ENCODE data around the gene GPC3. TPM values are rescaled to one million over a fixed set of nuclear protein-coding genes. Genes with fewer than 3 reads are reported as not detected.

The GPC3 gene
- total and polyA plus RNA-seq, 4 donors, result 70.5 to 109 (median 76.3) TPM

DNA sequence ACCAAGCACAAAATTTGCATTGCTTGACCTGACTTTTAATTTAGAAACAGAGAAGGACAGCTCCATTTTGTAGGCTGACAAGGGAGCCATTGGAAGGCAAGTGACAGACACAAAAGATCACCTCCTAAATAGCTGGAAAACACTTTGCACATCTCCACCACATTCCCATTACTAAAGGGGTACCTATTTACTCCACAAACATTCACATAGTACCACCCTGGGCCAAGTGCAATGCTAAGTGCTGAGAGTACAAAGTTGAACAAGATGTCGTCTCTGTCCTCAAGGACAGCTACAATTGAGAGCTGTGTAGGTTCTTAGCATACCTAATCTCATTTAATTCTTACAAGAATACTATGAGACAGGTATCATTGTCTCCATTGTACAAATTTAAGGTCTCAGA, 417.3 kb downstream of the GPC3 start:
- H3K36me3 ChIP-seq (ENCODE audit: control insufficient read depth, insufficient read depth, low read length), result no peaks in the 10 kb centered on the region
- H3K4me1 ChIP-seq (ENCODE audit: control insufficient read depth, insufficient read depth, low read length), result no peaks in the 10 kb centered on the region
- H3K9me3 ChIP-seq (ENCODE audit: control insufficient read depth, insufficient read depth, low read length), result no peaks in the 10 kb centered on the region
- no peak overlapping the region for H3K4me3 ChIP-seq (ENCODE audit: low read depth, low read length)
- no CpG with 5 or more reads among the region's 1 CpG for WGBS (ENCODE audit: insufficient coverage)
- H3K27me3 ChIP-seq (ENCODE audit: control insufficient read depth, insufficient read depth, low read length), result no peaks in the 10 kb centered on the region
- DNase-seq (ENCODE audit: low read depth in 4 of 6, low spot score in 6 of 6), result no peak
- no peak overlapping the region for H3K27ac ChIP-seq (ENCODE audit: low read depth, low read length)

DNA sequence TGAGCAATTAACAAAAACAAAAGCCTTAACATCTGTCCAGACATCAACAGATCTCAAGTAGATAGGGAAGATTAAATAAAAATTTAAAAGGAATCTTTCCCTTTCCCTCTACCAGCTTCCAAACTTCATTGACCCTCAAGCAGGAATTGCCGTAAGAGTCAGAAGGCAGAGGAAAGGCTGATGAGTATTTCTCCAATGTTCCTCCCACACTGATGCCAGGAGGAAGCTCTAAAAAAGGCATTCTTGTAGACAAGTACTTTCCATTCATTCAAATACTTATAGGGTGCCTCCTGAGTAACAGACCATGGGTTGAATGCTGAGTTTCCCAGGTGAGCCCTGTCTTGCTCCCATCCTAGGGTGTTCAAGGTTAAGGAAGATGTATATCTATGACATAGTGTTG, 418.5 kb downstream of the GPC3 start:
- Histone ChIP-seq H3K27me3 (ENCODE audit: control insufficient read depth, insufficient read depth, low read length) (no peaks in the 10 kb centered on the region), H3K9me3 (ENCODE audit: control insufficient read depth, insufficient read depth, low read length) (no peaks in the 10 kb centered on the region), H3K4me3 (ENCODE audit: low read depth, low read length) (no peak overlapping the region), H3K4me1 (ENCODE audit: control insufficient read depth, insufficient read depth, low read length) (no peaks in the 10 kb centered on the region), H3K27ac (ENCODE audit: low read depth, low read length) (no peak overlapping the region), H3K36me3 (ENCODE audit: control insufficient read depth, insufficient read depth, low read length) (no peaks in the 10 kb centered on the region)
- no peak for DNase-seq (ENCODE audit: low read depth in 4 of 6, low spot score in 6 of 6)
- WGBS (ENCODE audit: insufficient coverage), result no CpG with 5 or more reads among the region's 1 CpG

DNA sequence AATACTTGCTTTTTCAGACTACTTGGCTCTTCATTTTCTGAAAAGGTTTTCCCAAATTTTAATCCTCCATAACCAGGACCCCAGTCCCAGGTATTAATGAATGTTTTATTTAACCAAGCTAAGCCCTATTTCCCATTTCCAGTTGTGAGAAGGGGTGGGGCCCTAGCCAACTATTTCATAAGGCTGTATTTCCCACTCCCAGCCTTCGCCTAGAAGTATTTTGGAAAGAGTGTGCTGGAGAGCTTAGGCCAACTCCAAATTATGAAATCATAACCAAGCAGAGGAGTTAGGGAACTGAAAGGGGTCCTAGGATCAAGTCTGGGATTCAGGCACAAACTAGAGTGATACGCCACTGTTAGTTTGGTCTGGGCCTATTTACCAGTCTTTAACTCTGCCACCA, 421.7 kb downstream of the GPC3 start:
- Histone ChIP-seq H3K4me3 (ENCODE audit: low read depth, low read length) (no peak overlapping the region), H3K36me3 (ENCODE audit: control insufficient read depth, insufficient read depth, low read length) (no peaks in the 10 kb centered on the region), H3K9me3 (ENCODE audit: control insufficient read depth, insufficient read depth, low read length) (no peaks in the 10 kb centered on the region), H3K27ac (ENCODE audit: low read depth, low read length) (no peak overlapping the region), H3K4me1 (ENCODE audit: control insufficient read depth, insufficient read depth, low read length) (no peaks in the 10 kb centered on the region), H3K27me3 (ENCODE audit: control insufficient read depth, insufficient read depth, low read length) (no peaks in the 10 kb centered on the region)
- DNase-seq (ENCODE audit: low read depth in 4 of 6, low spot score in 6 of 6), result no peak
- WGBS (ENCODE audit: insufficient coverage), result no CpG with 5 or more reads among the region's 2 CpGs

DNA sequence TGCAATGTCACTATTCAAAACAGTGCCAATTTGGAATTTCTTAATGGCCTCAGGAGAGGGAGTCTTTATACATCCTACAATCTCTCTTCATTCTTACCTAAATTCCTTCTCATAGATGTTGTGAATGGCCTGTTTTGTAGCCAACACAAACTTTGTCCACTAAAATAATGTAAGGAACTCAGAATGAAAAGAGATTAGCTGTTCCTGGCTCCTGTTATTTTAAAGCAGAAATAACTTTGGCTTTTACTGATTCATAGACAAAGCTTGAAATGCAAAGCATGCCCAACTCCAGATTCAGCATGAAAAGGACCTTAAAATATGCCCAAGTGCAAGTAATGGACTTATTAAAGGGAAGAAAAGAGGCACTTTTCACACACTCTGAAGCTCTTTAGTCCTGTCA, 424.1 kb downstream of the GPC3 start:
- H3K4me1 ChIP-seq (ENCODE audit: control insufficient read depth, insufficient read depth, low read length), result no peaks in the 10 kb centered on the region
- H3K27me3 ChIP-seq (ENCODE audit: control insufficient read depth, insufficient read depth, low read length), result no peaks in the 10 kb centered on the region
- DNase-seq (ENCODE audit: low read depth in 4 of 6, low spot score in 6 of 6), result peak in 1 of 6 donors; percentile 20

DNA sequence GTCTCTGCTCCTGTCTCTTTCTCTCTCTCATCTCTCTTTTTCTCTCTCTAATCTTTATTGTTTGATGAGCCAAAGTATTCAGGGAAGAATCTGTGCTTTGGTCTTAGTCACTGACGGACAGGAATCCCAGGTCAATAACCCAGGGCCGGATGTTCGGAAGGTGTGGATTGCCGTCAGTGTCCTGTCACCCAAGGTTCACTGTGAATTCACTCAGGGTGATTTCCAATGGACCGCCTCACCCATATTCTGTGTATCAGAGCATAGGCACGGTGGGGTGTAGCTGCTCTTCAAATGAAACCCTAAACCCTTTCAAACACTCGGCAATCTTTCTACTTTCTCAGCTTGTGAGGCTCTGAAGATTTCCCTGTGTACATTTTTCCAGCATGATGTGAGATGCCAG, 425.5 kb downstream of the GPC3 start:
- Histone ChIP-seq H3K4me3 (ENCODE audit: low read depth, low read length) (no peak overlapping the region), H3K9me3 (ENCODE audit: control insufficient read depth, insufficient read depth, low read length) (no peaks in the 10 kb centered on the region), H3K27me3 (ENCODE audit: control insufficient read depth, insufficient read depth, low read length) (no peaks in the 10 kb centered on the region), H3K36me3 (ENCODE audit: control insufficient read depth, insufficient read depth, low read length) (no peaks in the 10 kb centered on the region), H3K4me1 (ENCODE audit: control insufficient read depth, insufficient read depth, low read length) (no peaks in the 10 kb centered on the region), H3K27ac (ENCODE audit: low read depth, low read length) (no peak overlapping the region)
- no peak for DNase-seq (ENCODE audit: low read depth in 4 of 6, low spot score in 6 of 6)
- 93% methylated on average over 5 of the region's 7 CpGs for WGBS (ENCODE audit: insufficient coverage)

More for the DNA sequence above, 424.1 kb downstream of the GPC3 start:
- Histone ChIP-seq H3K27ac (ENCODE audit: low read depth, low read length) (no peak overlapping the region), H3K36me3 (ENCODE audit: control insufficient read depth, insufficient read depth, low read length) (no peaks in the 10 kb centered on the region), H3K9me3 (ENCODE audit: control insufficient read depth, insufficient read depth, low read length) (no peaks in the 10 kb centered on the region), H3K4me3 (ENCODE audit: low read depth, low read length) (no peak overlapping the region)

DNA sequence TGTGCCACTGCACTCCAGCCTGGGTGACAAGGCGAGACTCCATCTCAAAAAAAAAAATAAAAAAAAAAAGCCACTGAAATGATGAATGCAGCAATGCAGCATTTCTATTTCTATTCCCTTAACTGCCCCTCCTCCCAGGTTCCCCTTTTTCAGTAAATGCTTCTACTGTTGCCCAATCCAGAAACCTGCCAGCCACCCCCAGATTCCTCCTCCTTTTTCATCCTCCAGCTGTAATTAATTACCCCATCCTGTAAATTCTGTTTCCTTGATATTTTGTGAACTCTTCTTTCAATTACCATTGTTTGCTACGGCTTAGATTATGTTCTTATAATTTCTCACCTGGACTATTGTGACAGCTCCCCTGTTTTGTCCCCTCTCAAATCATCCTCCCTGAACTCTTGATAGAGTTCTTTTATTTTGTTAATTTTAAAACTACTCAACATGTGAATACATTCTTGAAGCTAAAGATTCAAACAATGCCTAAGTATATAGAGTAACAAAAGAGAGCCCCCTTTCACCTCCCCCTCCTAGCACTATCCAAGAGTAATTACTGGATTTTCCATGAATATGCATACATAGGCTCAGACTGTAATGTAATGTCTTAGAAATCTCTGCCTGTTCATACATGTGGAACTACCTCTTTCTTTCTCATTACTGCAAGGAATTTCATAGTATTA, 429.5 kb downstream of the GPC3 start:
- no peak overlapping the region for H3K27ac ChIP-seq (ENCODE audit: low read depth, low read length)
- no peaks in the 10 kb centered on the region for H3K9me3 ChIP-seq (ENCODE audit: control insufficient read depth, insufficient read depth, low read length)
- no peaks in the 10 kb centered on the region for H3K27me3 ChIP-seq (ENCODE audit: control insufficient read depth, insufficient read depth, low read length)
- no peaks in the 10 kb centered on the region for H3K36me3 ChIP-seq (ENCODE audit: control insufficient read depth, insufficient read depth, low read length)
- DNase-seq (ENCODE audit: low read depth in 4 of 6, low spot score in 6 of 6), result no peak
- H3K4me3 ChIP-seq (ENCODE audit: low read depth, low read length), result no peak overlapping the region
- peaks cover under 1% of the 10 kb centered on the region for H3K4me1 ChIP-seq (ENCODE audit: control insufficient read depth, insufficient read depth, low read length)
- 57% methylated on average over 1 of the region's 2 CpGs for WGBS (ENCODE audit: insufficient coverage)

DNA sequence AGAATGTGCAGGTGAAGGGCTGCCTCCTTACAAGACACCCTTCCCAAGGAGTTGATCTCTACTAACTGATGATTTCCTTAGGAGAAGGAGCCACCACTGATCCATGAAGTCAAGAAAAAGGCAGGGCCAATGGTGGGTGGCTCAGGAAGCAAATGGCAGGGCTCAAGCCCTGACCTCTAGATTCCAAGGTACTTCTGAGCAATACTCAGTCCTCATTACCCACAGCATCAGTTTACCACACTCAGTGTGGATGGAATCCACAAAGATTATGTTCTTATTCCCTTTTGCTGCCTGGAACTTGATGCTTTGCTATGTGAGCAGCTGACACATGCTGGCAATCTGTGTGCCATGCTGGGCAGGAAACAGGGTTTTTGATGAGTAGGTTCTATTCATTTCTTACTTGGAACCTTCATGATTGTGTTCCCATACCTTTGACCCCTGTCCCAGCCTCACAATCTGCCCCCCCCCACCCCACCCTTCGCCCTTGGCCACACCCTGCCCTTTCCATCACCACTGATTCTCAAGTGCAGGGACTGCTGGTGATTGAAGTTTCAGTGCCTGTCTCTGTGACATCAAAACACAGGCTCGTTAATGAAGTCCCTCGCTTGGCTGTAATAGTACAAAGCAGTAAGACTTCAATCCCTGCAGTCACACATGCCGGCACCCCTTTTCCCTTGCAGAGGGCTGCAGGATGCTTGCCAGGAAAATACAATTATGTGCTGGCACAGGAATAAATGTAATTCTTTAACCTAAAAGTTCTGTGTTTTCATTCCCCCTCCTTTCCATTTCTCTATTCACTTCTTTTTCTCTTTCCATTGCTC, 434.5 kb downstream of the GPC3 start:
- DNase-seq (ENCODE audit: low read depth in 4 of 6, low spot score in 6 of 6), result peak in 2 of 6 donors; percentile 33 to 60
- 25% methylated on average over 2 of the region's 4 CpGs for WGBS (ENCODE audit: insufficient coverage)
- H3K4me1 ChIP-seq (ENCODE audit: control insufficient read depth, insufficient read depth, low read length), result peaks cover 5% of the 10 kb centered on the region
- H3K9me3 ChIP-seq (ENCODE audit: control insufficient read depth, insufficient read depth, low read length), result no peaks in the 10 kb centered on the region
- H3K27me3 ChIP-seq (ENCODE audit: control insufficient read depth, insufficient read depth, low read length), result no peaks in the 10 kb centered on the region
- no peaks in the 10 kb centered on the region for H3K36me3 ChIP-seq (ENCODE audit: control insufficient read depth, insufficient read depth, low read length)
- H3K4me3 ChIP-seq (ENCODE audit: low read depth, low read length), result no peak overlapping the region
- no peak overlapping the region for H3K27ac ChIP-seq (ENCODE audit: low read depth, low read length)

DNA sequence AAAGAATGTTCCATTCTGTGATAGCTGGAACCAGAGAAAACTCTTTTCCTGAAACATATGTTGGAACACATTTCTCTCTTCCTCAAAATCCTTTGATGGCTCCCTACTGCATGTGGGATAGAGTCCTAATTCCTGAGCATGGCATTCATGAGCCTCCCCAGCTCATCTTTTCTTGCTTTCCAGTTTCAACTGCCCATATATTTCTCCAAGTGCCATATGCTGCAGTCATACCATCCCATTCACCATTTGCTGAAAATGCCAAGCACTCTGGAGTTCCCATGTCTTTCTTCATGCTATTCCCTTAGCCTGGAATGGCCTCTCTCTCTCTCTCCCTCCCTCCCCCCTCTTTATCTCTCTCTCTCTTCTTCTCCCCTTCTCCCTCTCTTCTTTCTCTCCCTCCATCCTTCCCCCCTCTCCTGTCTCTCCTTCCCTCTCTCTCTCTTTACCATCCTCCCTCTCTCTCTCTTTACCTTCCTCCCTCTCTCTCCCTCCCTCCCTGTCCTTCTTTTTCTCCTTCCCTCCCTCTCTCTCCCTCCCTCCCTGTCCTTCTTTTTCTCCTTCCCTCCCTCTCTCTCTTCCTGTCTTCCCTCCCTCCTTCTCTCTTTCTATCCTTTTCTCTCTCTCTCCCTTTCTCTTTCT, 436.0 kb downstream of the GPC3 start:
- DNase-seq (ENCODE audit: low read depth in 4 of 6, low spot score in 6 of 6), result peak in 1 of 6 donors; percentile 15
- Histone ChIP-seq H3K4me1 (ENCODE audit: control insufficient read depth, insufficient read depth, low read length) (peaks cover 5% of the 10 kb centered on the region), H3K9me3 (ENCODE audit: control insufficient read depth, insufficient read depth, low read length) (peaks cover 2% of the 10 kb centered on the region), H3K27ac (ENCODE audit: low read depth, low read length) (no peak overlapping the region), H3K27me3 (ENCODE audit: control insufficient read depth, insufficient read depth, low read length) (no peaks in the 10 kb centered on the region), H3K36me3 (ENCODE audit: control insufficient read depth, insufficient read depth, low read length) (no peaks in the 10 kb centered on the region), H3K4me3 (ENCODE audit: low read depth, low read length) (no peak overlapping the region)

DNA sequence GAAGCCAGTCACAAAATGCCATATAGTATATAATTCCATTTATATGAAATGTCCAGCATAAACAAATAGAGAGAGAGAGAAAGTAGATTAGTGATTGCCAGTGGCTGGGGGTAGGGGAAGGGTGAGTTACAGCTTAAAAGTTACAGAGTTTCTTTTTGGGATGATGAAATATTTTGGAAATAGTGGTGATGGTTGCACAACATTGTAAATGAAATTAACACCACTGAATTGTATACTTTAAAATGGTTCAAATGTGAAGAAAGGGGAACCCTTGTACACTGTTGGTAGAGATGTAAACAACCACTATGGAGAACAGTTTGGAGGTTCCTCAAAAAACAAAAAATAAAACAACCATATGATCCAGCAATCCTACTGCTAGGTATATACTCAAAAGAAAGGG, 439.0 kb downstream of the GPC3 start:
- Histone ChIP-seq H3K4me3 (ENCODE audit: low read depth, low read length) (no peak overlapping the region), H3K4me1 (ENCODE audit: control insufficient read depth, insufficient read depth, low read length) (peaks cover 5% of the 10 kb centered on the region), H3K9me3 (ENCODE audit: control insufficient read depth, insufficient read depth, low read length) (peaks cover 2% of the 10 kb centered on the region), H3K27me3 (ENCODE audit: control insufficient read depth, insufficient read depth, low read length) (no peaks in the 10 kb centered on the region), H3K36me3 (ENCODE audit: control insufficient read depth, insufficient read depth, low read length) (no peaks in the 10 kb centered on the region), H3K27ac (ENCODE audit: low read depth, low read length) (no peak overlapping the region)
- no peak for DNase-seq (ENCODE audit: low read depth in 4 of 6, low spot score in 6 of 6)

DNA sequence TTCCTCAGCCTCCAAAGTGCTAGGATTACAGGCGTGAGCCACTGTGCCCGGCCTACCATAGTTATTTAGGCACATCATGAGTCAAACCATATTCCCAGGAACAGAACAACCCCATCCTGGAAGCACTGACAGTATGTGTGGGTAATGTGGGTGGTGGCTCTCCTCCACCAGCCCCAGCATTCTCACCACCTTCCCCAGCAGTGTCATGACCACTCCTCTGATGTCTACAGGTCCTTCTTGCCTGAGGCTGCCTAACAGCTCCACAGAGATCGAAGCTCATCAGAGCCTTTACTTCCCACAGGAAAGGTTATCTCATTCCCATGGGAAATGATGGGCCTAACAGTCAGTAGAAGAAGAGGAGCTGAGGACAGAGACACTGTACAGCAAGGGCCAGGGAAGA, 440.6 kb downstream of the GPC3 start:
- WGBS (ENCODE audit: insufficient coverage), result no CpG with 5 or more reads among the region's 3 CpGs
- H3K9me3 ChIP-seq (ENCODE audit: control insufficient read depth, insufficient read depth, low read length), result peaks cover 2% of the 10 kb centered on the region
- DNase-seq (ENCODE audit: low read depth in 4 of 6, low spot score in 6 of 6), result no peak
- no peaks in the 10 kb centered on the region for H3K27me3 ChIP-seq (ENCODE audit: control insufficient read depth, insufficient read depth, low read length)
- H3K4me1 ChIP-seq (ENCODE audit: control insufficient read depth, insufficient read depth, low read length), result no peaks in the 10 kb centered on the region
- H3K36me3 ChIP-seq (ENCODE audit: control insufficient read depth, insufficient read depth, low read length), result no peaks in the 10 kb centered on the region
- no peak overlapping the region for H3K27ac ChIP-seq (ENCODE audit: low read depth, low read length)
- H3K4me3 ChIP-seq (ENCODE audit: low read depth, low read length), result no peak overlapping the region

All from spinal cord (tissue), 10 donors.